DMS114 treated with DMSO at 0.1 percent for 48 hours (cell line): ENCODE data around the gene GPR39.
"Not testable (repeated sequence)": the region's sequence is repeated elsewhere in the genome, so short reads cannot be mapped to it uniquely, and the experiment has no call there.

Experiments used
- DNase-seq: peaks from one replicate; lab custom pipeline; 2025; ENCODE audit not compliant: unreplicated experiment; lab: John Stamatoyannopoulos, UW

GPR39 gene

GRCh38 chr2:132416723-132417395 is at the start of gene GPR39:
TSS of gene GPR39 (plus strand) at chr2:132416805.
- DNase-seq = no peak

DNA sequence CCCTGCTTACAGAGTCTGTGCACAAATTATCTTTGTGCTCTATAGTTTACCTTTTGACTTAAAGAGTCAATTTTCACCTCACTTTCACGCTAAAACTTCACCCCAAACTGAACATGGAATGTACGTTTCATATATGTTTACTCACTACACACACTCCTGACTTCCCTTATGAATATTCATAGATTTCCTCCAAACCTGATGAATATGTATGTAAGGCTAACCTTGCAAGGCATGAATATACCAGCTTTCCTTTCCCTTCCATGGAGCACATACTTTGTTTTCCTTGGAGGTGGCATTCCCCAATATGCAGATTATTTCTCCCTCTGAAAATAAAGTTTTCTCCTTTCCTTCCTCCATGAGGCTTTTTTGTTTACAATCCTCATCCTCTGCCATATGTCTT is 48.4 kb upstream of the GPR39 start:
- DNase-seq = no peak

GRCh38 chr2:132372276-132372675 is 44.3 kb upstream of the GPR39 start:
- no peak for DNase-seq

DNA sequence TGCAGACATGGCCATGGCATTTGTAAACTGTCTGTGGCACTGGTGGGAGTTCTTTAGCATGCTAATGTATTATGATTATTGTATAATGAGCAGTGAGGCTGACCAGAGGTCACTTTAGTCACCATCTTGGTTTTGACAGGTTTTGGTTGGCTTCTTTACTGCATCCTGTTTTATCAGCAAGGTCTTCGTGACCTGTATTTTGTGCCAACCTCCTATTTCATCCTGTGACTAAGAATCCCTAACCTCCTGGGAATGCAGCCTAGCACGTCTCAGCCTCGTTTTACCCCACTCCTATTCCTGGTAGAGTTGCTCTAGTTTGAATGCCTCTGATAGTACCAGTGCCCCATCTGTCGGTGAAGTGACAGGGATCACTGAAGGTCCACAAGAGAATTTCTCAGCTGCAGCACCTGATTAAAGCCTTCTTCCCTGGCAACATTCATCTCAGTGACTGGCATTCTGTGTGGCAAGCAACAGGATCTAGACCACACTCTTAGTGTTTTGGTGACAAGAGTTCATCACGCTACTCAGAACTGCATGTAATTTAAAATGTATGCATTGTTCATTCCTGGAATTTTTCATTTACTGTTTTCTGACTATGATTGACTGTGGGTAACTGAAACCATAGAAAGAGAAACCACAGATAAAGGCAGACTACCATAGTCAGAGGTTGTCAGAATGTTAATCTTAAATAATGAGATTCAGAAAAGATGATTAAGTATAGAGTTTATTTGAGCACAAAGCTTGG is 43.0 kb upstream of the GPR39 start:
- no peak for DNase-seq

DNA sequence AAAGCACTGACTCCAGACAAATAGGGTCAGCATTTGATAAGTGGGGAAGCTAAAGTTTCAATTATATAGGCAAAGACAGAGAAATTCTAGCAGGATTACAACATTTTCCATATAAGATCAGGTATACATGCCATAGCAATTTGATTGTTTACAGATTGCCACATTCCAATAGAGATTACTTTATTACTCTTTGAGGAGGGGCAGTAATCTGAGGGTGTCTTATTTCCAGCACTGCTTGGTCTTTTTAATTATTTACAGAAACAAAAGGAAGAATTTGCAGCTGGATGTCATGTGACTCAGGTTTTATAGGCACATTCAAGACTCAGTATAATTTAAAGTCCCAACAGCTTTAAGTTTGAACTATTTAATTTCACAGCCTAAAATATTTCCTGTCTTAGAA is 42.5 kb upstream of the GPR39 start:
- no peak for DNase-seq

GRCh38 chr2:132374551-132374950 is 42.1 kb upstream of the GPR39 start:
- no peak for DNase-seq

GRCh38 chr2:132374961-132375360 is 41.6 kb upstream of the GPR39 start:
- DNase-seq = no peak

GRCh38 chr2:132381376-132381775 is 35.2 kb upstream of the GPR39 start:
- DNase-seq = no peak

- no peak for DNase-seq
These were observed 32.6 kb upstream of the GPR39 start for GRCh38 chr2:132383956-132384355.

DNA sequence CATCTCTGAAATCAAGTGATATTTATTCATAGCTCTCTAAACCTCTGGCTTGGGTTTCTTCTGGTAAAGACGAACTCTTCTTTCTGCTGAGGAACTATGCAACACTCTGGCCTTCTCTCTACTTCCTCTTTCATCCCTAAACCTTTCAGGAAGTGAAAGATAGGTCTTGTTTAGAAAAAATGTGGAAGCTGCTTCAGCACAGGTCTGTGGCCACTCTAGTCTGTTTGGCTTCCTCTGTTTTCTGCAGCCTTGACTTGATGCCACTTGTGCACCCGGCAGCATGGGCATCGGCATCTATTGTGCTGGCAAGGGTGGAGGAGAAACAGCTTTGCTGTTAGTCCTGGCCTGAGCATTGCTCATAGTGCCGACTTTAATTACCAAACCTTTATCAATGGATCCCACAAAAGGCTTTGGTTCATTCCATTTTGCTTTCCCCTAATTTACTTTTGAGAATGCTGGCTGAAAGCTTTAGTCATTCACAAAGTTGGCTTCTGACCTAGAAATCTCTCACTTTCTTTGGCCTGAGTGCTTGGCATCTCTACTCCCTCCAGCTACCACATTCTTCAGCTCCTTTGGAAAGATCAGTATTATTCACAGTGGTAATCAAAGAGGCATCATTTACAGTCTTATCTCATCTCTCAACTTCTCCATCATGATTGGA is 32.0 kb upstream of the GPR39 start:
- no peak for DNase-seq

DNA sequence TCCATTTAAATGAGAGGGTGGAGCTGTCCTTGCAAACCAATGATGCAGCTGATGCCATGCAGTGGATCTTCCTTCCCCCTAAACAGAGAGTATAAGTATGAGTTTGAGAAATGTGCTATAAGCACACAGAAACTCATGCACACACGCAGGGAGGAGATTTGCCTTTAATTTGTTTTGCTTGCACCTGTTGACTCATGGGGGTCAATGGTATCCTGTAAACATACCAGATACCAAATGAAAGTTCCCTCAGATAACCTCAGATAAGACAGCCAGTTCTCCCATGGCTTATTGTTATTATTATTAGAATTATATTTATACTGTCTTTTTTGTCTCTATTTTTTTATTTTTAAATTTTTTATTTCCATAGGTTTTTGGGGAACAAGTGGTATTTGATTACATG is 29.5 kb upstream of the GPR39 start:
- no peak for DNase-seq

DNA sequence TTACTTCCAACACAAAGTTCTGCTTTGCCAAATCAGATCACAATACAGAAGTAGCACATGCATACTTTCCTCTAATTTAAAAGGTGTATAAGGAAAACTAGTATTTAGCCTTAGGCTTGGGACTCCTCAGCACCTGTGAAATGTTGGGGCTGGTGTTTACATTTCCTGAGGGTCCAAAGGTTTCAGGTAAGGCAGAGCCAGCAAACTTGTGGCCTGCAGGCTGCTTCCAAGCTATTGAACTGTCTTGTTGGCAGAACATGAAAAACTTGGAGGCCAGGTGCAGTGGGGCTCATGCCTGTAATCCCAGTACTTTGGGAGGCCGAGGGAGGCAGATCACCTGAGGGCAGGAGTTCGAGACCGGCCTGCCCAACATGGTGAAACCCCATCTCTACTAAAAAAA is 26.5 kb upstream of the GPR39 start:
- DNase-seq = no peak

DNA sequence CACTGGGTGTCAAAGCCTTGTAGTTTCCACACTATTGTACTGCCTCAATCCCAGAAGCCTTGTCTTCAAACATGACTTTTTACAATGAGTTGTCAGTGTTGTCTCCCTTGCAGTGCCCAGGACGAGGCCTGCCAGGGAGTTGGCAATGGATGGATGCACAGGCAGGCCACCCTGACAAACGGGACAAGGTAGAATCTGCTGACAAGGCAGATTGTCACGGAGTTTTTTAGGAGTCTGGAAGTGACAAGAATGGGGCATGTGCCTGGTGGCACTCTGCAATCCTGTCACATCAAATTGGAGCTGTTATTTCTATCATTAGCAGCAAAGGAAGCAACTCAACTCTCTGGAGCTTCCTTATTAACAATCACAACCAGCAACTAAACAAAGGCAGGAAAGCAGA is 25.2 kb upstream of the GPR39 start:
- no peak for DNase-seq

- DNase-seq = no peak
These were observed 24.4 kb upstream of the GPR39 start for GRCh38 chr2:132392221-132392620.

DNA sequence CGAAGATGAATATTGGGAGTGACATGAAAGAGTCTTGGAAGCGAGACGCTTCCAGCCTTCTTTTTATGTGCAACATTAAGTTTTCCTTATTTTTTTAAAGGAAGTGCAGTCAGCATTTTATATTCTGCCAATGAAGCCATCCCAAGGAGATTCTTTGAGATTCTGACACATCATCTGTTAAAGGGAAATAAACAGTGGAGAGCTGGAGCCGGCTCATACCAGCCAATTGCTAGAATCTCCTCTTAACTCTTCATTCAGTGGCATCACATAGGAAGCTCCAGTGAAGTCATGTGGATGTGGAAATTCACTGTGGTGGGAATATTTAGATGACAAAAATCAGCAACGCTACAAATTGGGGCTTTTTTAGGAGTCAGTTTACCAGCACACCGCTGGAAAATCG is 23.7 kb upstream of the GPR39 start:
- DNase-seq = no peak

GRCh38 chr2:132397042-132397441 is 19.6 kb upstream of the GPR39 start:
- DNase-seq = not testable (repeated sequence)

DNA sequence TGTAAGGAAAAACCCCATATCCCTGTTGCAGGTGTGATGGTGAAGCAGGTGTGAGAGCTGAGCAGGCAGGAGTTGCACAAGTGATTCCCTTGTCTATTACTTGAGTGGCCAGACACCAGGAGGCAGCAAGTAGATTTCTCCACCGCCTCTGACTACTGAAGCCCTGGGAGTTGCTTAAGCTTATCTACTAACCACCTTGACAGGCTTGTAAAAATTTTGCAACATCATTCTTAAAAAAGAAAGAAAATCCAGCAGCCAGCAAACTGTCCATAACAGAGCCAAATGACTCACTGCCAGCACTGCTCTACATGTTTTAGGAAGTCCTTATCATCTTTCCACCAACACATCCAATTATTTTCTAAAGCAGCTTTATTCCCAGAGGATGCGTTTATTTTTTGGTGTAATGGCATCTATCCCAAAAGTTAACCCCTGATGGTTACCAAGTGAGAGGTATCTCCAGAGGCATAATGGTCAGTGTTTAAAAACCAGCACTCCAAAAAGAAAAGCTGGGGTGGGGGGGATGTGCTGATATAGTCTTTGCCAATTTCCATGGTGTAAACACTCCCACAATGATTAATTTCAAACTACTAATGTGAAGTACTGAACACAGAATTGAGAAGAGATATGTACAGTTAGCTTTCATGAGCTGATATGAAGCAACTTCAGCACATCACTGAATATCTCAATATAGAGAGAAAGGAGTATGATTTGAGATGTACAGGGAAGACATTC is 16.3 kb upstream of the GPR39 start:
- DNase-seq = no peak

DNA sequence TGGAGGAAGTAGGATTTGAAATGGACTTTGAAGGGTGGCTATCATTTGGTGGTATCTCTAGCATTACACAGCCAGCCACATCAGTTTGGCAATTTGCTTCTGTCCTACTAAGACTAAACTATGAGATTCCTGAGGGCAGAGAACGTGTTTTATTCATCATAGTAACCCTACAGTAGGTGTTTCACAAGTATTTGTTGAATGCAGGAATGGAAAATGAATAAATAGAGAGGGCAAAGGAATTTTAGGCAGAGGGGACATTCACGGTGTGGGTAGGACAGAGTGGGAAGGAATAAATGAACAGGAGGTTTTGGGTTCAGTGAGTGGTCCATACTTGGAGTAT is 15.7 kb upstream of the GPR39 start:
- no peak for DNase-seq

- DNase-seq = no peak
These were observed 15.3 kb upstream of the GPR39 start for GRCh38 chr2:132401326-132401725.

DNA sequence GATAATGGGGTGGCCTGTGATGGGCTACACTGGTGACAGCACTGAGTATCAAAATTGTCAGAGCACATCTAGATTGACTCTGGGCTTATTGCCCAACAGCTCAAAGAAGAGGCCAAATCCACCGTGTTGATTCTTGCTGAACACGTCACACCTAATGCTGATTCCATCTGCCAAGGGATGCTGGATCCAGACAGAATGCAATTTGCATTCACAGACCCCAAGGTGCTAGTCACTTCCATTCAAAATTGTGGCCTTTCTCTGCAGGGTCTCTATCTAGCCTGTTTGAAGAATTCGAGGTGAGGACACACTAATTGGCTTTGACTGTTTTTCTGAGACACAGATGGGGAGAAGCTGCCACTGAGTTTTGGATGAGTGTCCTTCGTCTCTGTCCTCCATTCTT is 13.5 kb upstream of the GPR39 start:
- no peak for DNase-seq

- DNase-seq = no peak
These were observed 12.5 kb upstream of the GPR39 start for GRCh38 chr2:132404056-132404455.

GRCh38 chr2:132407784-132408183 is 8.8 kb upstream of the GPR39 start:
- DNase-seq = no peak
